Activated CD4-positive, alpha-beta memory T cell treated with anti-CD3 and anti-CD28 coated beads for 36 hours (primary cell): ENCODE data around the gene TMEM126B. TPM values are rescaled to one million over a fixed set of nuclear protein-coding genes. Genes with fewer than 3 reads are reported as not detected.
A peak's percentile ranks its signal among the peaks of the same experiment; 100 is the strongest.
"Not testable (repeated sequence)": the region's sequence is repeated elsewhere in the genome, so short reads cannot be mapped to it uniquely, and the experiment has no call there.

ENCODE experiments used
- CTCF ChIA-PET: fragments of 350-600 bp; sonication (Branson Sonifier 250); formaldehyde crosslinking; loops from one replicate; lab custom pipeline; 2021; ENCODE audit warnings: antibody characterized with exemption, inconsistent platforms; lab: Charles Lee
- POLR2A ChIA-PET: fragments of 350-600 bp; sonication (Branson Sonifier 250); formaldehyde crosslinking; loops from one replicate; lab custom pipeline; 2021; ENCODE audit warnings: antibody characterized with exemption; lab: Charles Lee
- DNase-seq: peaks from one replicate; pipeline ENCODE4 v3.0.0-alpha.2; 2020
- H3K27ac Mint-ChIP-seq: one replicate; pipeline ENCODE4 v1.8.0; 2021; ENCODE audit warnings: mixed read lengths
- H3K27me3 Mint-ChIP-seq: one replicate; pipeline ENCODE4 v1.8.0; 2021; ENCODE audit warnings: mixed read lengths
- H3K36me3 Mint-ChIP-seq: one replicate; pipeline ENCODE4 v1.8.0; 2021; ENCODE audit warnings: mixed read lengths
- H3K4me1 Mint-ChIP-seq: one replicate; pipeline ENCODE4 v1.8.0; 2021; ENCODE audit warnings: low read depth, mixed read lengths
- H3K4me3 Mint-ChIP-seq: one replicate; pipeline ENCODE4 v1.8.0; 2021; ENCODE audit warnings: mild to moderate bottlenecking, mixed read lengths
- H3K9me3 Mint-ChIP-seq: one replicate; pipeline ENCODE4 v1.8.0; 2021; ENCODE audit warnings: mixed read lengths
- intact Hi-C: fragments of 100-400 bp; cut with micrococcal nuclease; formaldehyde crosslinking; loops from one replicate; pipeline ENCODE4 v1.15.1; 2023
- total RNA-seq, 2 experiments: library from RNA; stranded (reverse); gene quantifications; one replicate each; pipeline ENCODE4 v1.2.3, GENCODE V29; 2021

The TMEM126B gene
- total RNA-seq, 2 experiments from 2014 or later, result 59.8 to 64.5 TPM

DNA sequence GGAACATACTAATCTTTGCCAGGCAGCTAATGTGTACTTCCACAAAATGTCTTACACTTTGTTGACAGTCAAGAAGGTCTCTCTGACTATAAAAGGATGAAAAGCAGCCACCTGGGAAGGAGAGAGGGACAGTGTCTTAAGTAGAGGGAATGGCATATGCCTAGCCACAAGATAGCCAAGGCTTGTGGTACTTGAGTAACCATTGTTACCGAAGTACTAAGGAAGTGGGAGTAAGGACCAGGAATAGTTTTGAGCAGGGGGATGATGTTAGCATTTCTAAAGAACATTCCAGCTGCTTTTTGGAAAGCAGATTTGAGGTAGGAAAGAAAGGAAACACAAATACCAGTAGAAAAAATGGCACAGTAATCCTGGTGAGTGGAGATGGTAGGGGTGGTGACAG lies 22.7 kb downstream of the TMEM126B start:
- DNase-seq, result no peak
- H3K27me3 Mint-ChIP-seq, result no peaks in the 10 kb centered on the region
- peaks cover 37% of the 10 kb centered on the region for H3K4me1 Mint-ChIP-seq
- POLR2A ChIA-PET, result interaction anchor here (1.0 to 1.5 kb wide), 2 partner anchors 9 to 196 kb away, joined by 3 to 5 read pairs; no protein-coding TSS in a partner anchor
- intact Hi-C loops, result no loop called here
- no peaks in the 10 kb centered on the region for H3K9me3 Mint-ChIP-seq
- H3K4me3 Mint-ChIP-seq, result no peak overlapping the region
- peaks cover 14% of the 10 kb centered on the region for H3K36me3 Mint-ChIP-seq
- H3K27ac Mint-ChIP-seq, result peak overlapping the region; percentile 6
- CTCF ChIA-PET, result no interaction called here

DNA sequence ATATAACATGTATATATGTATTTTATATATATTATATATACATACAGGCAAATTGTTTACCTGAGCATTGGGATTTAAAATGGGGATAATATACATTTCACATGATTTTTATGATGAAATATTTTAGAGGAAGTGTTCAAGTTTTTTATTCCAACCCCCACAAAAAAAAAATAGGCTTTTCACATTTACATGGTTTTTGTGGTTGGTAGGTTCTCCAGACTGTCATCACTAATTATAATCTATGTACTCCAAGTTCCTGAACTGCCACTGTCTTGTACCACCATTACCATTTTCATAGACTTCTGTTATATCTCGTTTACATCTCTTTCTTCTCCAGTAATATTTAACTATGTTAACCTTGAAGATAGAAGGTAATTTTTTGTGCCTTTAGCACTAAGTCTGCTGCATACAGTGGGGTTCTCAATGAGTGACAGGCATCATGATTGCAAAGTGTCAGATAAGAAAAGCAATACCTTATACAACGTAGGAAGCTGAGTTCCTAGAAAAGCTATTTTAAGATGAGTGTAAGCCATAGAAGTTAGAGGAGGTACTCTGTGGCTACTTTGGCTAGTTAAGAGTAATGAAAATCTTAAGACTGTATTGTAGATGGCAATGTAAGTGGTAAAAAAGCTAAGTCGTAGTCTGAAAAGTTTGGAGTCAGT lies 24.5 kb downstream of the TMEM126B start:
- ChIA-PET CTCF (no interaction called here), POLR2A (no interaction called here)
- peak overlapping the region; percentile 54 for H3K27ac Mint-ChIP-seq
- H3K4me3 Mint-ChIP-seq, result no peak overlapping the region
- intact Hi-C loops, result no loop called here
- DNase-seq, result no peak
- peaks cover 21% of the 10 kb centered on the region for H3K36me3 Mint-ChIP-seq
- H3K4me1 Mint-ChIP-seq, result peaks cover 40% of the 10 kb centered on the region
- H3K9me3 Mint-ChIP-seq, result no peaks in the 10 kb centered on the region
- H3K27me3 Mint-ChIP-seq, result no peaks in the 10 kb centered on the region

DNA sequence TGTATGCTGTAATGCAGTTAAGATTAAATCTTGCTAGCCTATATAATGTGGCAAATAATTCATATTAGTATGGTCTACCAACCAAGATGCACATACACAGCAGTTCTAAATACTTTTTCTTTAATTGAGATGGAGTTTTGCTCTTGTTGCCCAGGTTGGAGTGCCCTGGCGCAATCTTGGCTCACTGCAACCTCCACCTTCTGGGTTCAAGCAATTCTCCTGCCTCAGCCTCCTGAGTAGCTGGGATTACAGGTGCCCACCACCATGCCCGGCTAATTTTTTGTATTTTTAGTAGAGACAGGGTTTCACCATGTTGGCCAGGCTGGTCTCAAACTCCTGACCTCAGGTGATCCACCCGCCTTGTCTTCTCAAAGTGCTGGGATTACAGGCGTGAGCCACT lies 25.9 kb downstream of the TMEM126B start:
- CTCF ChIA-PET, result interaction anchor here (0.6 kb wide), 1 partner anchor 1099 kb away, joined by 3 read pairs; no protein-coding TSS in a partner anchor
- POLR2A ChIA-PET, H3K27me3 Mint-ChIP-seq, H3K9me3 Mint-ChIP-seq, intact Hi-C loops, DNase-seq, H3K27ac Mint-ChIP-seq, H3K4me3 Mint-ChIP-seq: not testable (repeated sequence)
- Mint-ChIP-seq H3K4me1 (peaks cover 42% of the 10 kb centered on the region), H3K36me3 (peaks cover 29% of the 10 kb centered on the region)

DNA sequence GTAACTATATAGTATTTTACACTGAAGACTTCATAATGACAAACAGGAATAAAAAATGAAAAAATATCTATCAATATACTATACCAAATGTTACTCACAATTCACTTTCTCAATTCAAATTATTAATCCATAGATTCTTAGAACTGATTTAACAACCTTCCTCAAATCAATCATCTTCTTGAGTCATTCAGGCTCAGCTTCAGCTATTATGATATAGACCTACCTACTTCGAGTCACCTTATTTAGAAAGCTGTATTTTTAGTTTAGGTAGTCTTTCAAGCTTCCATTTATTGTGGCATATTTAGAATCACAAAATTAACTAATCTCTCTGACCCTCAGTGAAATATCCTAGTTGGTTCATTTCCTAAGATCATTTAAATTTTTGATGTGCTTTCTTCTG lies 28.4 kb downstream of the TMEM126B start:
- Mint-ChIP-seq H3K36me3 (peaks cover 47% of the 10 kb centered on the region), H3K4me1 (peaks cover 56% of the 10 kb centered on the region), H3K9me3 (no peaks in the 10 kb centered on the region), H3K4me3 (no peak overlapping the region), H3K27me3 (no peaks in the 10 kb centered on the region), H3K27ac (peak overlapping the region; percentile 20)
- intact Hi-C loops, result no loop called here
- POLR2A ChIA-PET, result interaction anchor here (1.0 to 1.3 kb wide), 2 partner anchors 9 to 28 kb away, joined by 4 read pairs; partner anchors contain the start of genes TMEM126A and TMEM126B
- CTCF ChIA-PET, result no interaction called here
- no peak for DNase-seq

DNA sequence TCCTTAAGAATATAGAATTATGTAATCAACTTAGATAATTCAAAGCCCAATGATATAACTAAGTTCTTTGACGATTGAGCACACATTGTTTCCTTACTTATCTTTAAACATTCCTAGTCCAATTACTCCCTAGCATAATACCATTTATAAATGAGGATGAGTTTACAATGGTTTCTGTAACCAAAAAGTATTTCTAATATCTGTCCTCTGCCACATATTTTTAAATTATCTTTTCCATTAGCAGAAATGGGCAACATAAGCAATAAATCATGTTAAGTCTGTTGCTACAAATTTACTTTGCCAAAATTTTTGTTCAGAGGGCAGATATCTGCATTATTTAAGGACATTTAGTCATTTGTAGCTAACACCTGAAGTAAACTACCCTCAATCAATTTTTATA lies 29.8 kb downstream of the TMEM126B start:
- peaks cover 54% of the 10 kb centered on the region for H3K36me3 Mint-ChIP-seq
- no peak for DNase-seq
- peaks cover 50% of the 10 kb centered on the region for H3K4me1 Mint-ChIP-seq
- H3K27me3 Mint-ChIP-seq, result no peaks in the 10 kb centered on the region
- intact Hi-C loops, result no loop called here
- ChIA-PET POLR2A (interaction anchor here (0.9 kb wide), 1 partner anchor 10 kb away, joined by 3 read pairs; the partner anchor contains the start of gene TMEM126A), CTCF (interaction anchor here (2.2 kb wide), 1 partner anchor 11 kb away, joined by 6 read pairs; the partner anchor contains the start of gene TMEM126A)
- H3K4me3 Mint-ChIP-seq, result no peak overlapping the region
- H3K9me3 Mint-ChIP-seq, result no peaks in the 10 kb centered on the region
- H3K27ac Mint-ChIP-seq, result no peak overlapping the region

DNA sequence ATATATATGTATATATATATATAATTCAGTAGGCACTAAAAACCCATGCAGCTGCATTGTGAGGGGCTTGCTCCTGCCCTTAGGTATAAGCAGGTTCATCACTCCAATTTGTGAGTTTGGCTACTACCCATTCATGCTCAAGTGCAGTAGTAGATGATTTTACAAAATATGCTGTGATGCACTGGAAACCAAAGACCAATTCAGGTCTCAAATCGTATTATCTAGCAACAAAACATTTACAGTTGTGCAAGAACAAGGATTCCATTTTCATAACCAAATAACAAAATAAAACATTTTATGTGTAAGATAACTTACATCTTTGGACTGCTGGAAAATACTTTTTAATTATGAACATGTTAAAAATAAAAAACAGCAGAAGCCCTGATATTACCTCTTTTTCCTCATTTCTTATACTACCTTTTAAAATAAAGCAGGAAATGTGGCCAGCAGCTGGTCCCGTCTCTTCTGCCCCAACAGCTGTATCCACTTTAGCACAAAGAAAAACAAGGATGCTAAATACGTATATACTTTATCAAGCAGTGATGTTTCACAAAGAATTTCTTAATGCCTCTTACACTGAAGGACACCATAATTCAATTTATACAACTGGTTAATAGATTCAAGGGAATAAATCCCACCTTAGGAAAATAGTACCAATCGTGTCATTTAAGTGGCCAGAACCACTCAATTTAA lies 33.7 kb downstream of the TMEM126B start:
- Mint-ChIP-seq H3K36me3 (peaks cover 51% of the 10 kb centered on the region), H3K9me3 (no peaks in the 10 kb centered on the region), H3K27me3 (no peaks in the 10 kb centered on the region), H3K4me1 (peaks cover 46% of the 10 kb centered on the region), H3K4me3 (peak overlapping the region; percentile 70), H3K27ac (no peak overlapping the region)
- CTCF ChIA-PET, result interaction anchor here (0.6 kb wide), 2 partner anchors 19 to 480 kb away, joined by 3 to 4 read pairs; no protein-coding TSS in a partner anchor
- DNase-seq, result no peak
- POLR2A ChIA-PET, result no interaction called here
- intact Hi-C loops, result loop anchor here (2.0 to 10.0 kb wide), 3 partner anchors 163 to 1081 kb away; partner anchors contain the start of gene HIKESHI

DNA sequence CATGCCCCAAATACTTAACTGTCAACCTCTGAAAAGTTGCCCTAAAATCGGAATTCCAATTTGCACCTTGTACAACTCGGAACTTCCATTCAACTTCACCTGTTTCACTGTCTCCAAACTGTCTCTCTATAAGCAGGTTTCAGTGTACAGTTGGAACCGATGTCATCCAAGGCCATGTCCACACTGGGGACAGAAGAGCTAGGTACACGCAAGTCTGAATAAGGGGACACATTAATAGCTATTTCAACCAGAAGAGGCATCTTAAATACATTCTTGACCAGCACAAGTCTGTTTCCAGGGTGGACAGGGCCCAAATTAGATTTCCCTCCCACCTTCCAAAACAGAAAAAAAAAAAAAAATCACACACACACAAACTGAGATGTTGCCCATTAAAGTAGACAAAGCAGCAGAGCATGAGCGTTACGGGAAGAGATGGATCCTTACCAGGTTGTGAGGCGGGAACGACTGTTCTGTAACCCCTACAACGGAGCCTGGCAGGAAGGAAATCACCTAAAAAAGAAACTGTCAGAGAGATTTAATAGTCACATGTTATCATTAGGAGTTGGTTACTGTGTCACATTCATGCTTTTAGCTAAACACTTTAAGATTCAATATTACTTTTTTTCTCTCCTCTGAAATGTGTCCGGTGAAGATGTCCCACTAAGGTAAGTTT lies 34.8 kb downstream of the TMEM126B start:
- no peaks in the 10 kb centered on the region for H3K9me3 Mint-ChIP-seq
- DNase-seq, result peak; percentile 24
- ChIA-PET CTCF (interaction anchor here (0.7 to 2.6 kb wide), 7 partner anchors 14 to 191 kb away, joined by 4 to 13 read pairs (median 5); partner anchors contain the start of genes DLG2, TMEM126A and TMEM126B), POLR2A (interaction anchor here (0.7 to 2.6 kb wide), 9 partner anchors 11 to 557 kb away, joined by 3 to 38 read pairs (median 3); partner anchors contain the start of genes TMEM126A and TMEM126B)
- H3K36me3 Mint-ChIP-seq, result peaks cover 48% of the 10 kb centered on the region
- peaks cover 44% of the 10 kb centered on the region for H3K4me1 Mint-ChIP-seq
- peak overlapping the region; percentile 99 for H3K27ac Mint-ChIP-seq
- intact Hi-C loops, result loop anchor here (2.0 to 10.0 kb wide), 3 partner anchors 162 to 1080 kb away; partner anchors contain the start of gene HIKESHI
- peak overlapping the region; percentile 99 for H3K4me3 Mint-ChIP-seq
- H3K27me3 Mint-ChIP-seq, result no peaks in the 10 kb centered on the region

DNA sequence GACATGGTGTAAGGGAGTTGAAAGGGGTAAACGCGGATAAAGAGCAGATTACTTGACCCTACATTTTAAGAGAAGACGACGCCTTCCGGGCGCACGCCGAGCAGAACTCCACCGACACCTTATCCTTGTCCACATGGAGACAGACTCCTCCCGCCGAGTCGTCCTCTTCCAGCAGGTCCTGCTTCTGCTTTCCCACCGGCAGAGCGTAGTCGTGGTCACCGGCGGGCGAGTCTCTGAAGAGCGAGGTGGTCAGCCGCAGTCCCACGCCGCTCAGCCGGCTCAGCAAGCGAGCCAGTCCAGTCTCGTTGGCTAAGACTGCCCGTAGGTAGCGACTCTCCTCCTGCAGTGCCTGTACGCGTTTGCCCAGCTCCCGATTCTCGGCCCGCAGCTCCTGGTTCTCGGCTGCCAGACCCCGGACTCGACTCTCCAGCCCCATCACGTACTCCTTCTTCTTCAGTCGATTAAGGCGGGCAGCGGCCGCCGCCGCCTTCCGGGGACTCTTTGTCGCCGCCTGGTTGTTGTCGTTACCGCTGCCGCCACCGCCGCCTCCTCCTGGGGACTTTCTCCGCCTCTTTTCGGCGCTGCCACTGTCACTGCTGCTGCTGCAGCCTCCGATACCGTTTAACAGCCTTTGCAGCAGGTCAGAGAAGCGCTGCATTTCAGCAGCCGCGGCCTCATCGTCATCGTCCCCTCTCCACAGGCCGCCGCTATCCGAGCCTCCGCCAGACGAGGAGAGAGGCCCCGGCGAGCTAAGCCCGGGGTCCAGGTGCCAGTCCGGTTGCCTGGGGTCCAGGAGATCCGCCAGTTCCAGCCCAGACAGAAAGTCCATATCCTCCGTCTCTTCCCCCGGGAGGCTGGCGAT lies 35.6 kb downstream of the TMEM126B start:
- Mint-ChIP-seq H3K4me1 (peaks cover 37% of the 10 kb centered on the region), H3K27ac (peak overlapping the region; percentile 99), H3K9me3 (no peaks in the 10 kb centered on the region), H3K4me3 (peak overlapping the region; percentile 99), H3K27me3 (no peaks in the 10 kb centered on the region), H3K36me3 (peaks cover 42% of the 10 kb centered on the region)
- POLR2A ChIA-PET, result interaction anchor here (0.7 to 2.6 kb wide), 9 partner anchors 12 to 556 kb away, joined by 3 to 38 read pairs (median 3); partner anchors contain the start of genes TMEM126A and TMEM126B
- intact Hi-C loops, result loop anchor here (1.0 to 10.0 kb wide), 5 partner anchors 69 to 1079 kb away; partner anchors contain the start of genes HIKESHI and PICALM
- CTCF ChIA-PET, result interaction anchor here (0.7 to 2.6 kb wide), 9 partner anchors 14 to 191 kb away, joined by 4 to 13 read pairs (median 4); partner anchors contain the start of genes DLG2, TMEM126A and TMEM126B
- DNase-seq, result peak; percentile 93

DNA sequence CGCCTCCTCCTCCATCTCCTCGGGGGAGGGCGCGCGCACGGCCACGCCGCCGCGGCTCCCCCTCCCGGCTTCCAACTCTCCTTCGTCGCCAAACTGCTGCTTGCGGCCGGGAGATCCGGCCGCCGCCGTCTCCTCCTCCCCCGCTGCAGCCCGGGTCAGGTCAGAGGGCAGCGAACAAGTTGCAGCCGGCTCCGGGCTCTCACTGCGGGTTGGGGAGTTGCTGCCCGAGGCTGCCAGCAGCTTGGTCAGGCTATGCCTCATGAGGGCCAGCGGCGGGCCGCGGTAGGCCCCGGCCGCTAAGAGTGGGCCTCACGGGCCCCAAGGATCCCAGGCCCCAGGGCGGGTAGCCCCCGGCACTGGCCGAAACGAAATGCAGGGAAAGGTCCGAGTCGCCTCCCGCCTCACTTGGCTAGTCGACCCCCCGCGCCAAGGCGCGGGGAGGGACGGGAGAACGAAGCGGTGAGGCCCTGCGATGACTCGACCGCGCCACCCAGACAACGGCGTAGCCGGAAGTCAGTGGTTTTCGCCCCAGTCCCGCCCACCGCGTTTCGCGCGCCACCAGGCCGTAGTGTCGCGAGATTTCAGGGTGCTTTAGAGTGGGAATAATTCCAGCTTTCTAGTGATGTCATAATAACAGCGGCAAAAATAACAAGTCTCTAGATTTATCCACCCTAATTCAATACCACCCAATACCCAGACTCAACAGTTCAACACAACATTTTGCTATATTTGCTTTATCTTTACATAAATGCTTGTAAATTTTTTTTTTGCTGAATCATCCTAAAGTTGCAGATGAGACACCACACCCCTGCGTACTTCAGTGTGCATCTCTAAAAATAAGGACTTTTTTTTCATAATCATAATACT lies 36.5 kb downstream of the TMEM126B start, which contains the start of gene CREBZF:
Gene CREBZF (minus strand): TSS at position 515 of the 867 bp plus-strand sequence. CDS start 254 bp downstream, at position 261.
- CTCF ChIA-PET, result interaction anchor here (0.6 to 2.6 kb wide), 7 partner anchors 17 to 190 kb away, joined by 3 to 13 read pairs (median 4); partner anchors contain the start of genes DLG2, TMEM126A and TMEM126B
- Mint-ChIP-seq H3K27me3 (no peaks in the 10 kb centered on the region), H3K27ac (peak within 1 kb of the TSS; percentile 99), H3K9me3 (no peaks in the 10 kb centered on the region), H3K36me3 (peaks cover 37% of the 10 kb centered on the region), H3K4me3 (peak within 1 kb of the TSS; percentile 99), H3K4me1 (peaks cover 28% of the 10 kb centered on the region)
- DNase-seq, result peak; percentile 97
- POLR2A ChIA-PET, result interaction anchor here (0.6 to 2.6 kb wide), 6 partner anchors 15 to 555 kb away, joined by 3 to 38 read pairs (median 3); partner anchors contain the start of genes TMEM126A and TMEM126B
- intact Hi-C loops, result loop anchor here (1.0 to 10.0 kb wide), 9 partner anchors 17 to 637 kb away; partner anchors contain the start of genes HIKESHI, PICALM and TMEM126B
